HEK293 (cell line): Measurements from ENCODE around the gene FAM221B.
A peak's percentile ranks its signal among the peaks of the same experiment; 100 is the strongest.

Experiments
- CTCF ChIA-PET: fragments of 350-600 bp; formaldehyde crosslinking; extraction: SDS; loops from one replicate; lab custom pipeline; 2021; ENCODE audit warnings: antibody characterized with exemption; lab: Yijun Ruan, JAX
- POLR2A ChIA-PET: fragments of 300-600 bp; formaldehyde crosslinking; extraction: SDS; loops from one replicate; lab custom pipeline; 2020; ENCODE audit warnings: antibody characterized with exemption, inconsistent platforms; lab: Yijun Ruan, JAX
- H3K27ac ChIP-seq: fragments of 200-500 bp; sonication (Bioruptor generic); 2 replicates; pipeline ENCODE4 v1.5.1; 2014; ENCODE audit warnings: low read depth, low read length, control low read depth, inconsistent platforms; ENCODE audit errors: extremely low read depth
- H3K36me3 ChIP-seq, 2 experiments: fragments of 200-500 bp in 1 of 2; sonication (Bioruptor generic) in 1 of 2; 1 replicate in 1 of 2; 2 replicates in 1 of 2; pipeline ENCODE4 v1.5.1; 2014 to 2017; ENCODE audit warnings: inconsistent platforms in 2 of 2, low read length in 2 of 2; ENCODE audit not compliant: control insufficient read depth in 2 of 2, insufficient read depth in 1 of 2
- H3K4me1 ChIP-seq: fragments of 200-500 bp; sonication (Bioruptor generic); 2 replicates; pipeline ENCODE4 v1.5.1; 2014; ENCODE audit warnings: mild to moderate bottlenecking, low read length, inconsistent platforms; ENCODE audit not compliant: control insufficient read depth, insufficient read depth
- H3K4me3 ChIP-seq: 2 replicates; pipeline ENCODE4 v1.5.1; 2011; ENCODE audit warnings: low read depth, mild to moderate bottlenecking, control low read depth, low read length, moderate library complexity
- H3K9me3 ChIP-seq: fragments of 200-500 bp; sonication (Bioruptor generic); 2 replicates; pipeline ENCODE4 v1.5.1; 2014; ENCODE audit warnings: low read depth, low read length, inconsistent platforms; ENCODE audit not compliant: control insufficient read depth, insufficient read depth
- GLI2 ChIP-seq: fragments of 450-650 bp; formaldehyde crosslinking; IDR thresholded peaks from 2 replicates; pipeline ENCODE4; 2017; ENCODE audit warnings: missing biosample characterization, missing genetic modification characterization, low read depth, borderline replicate concordance
- KLF16 ChIP-seq: fragments of 450-650 bp; formaldehyde crosslinking; IDR thresholded peaks from 2 replicates; pipeline ENCODE4 v1.5.1; 2017; ENCODE audit warnings: missing biosample characterization, missing genetic modification characterization
- MEIS1 ChIP-seq: sonication (generic); formaldehyde crosslinking; IDR thresholded peaks from 2 replicates; pipeline ENCODE4 v1.8.1; 2022; ENCODE audit warnings: missing genetic modification reagents, mild to moderate bottlenecking, borderline replicate concordance
- RBAK ChIP-seq: fragments of 450-650 bp; formaldehyde crosslinking; IDR thresholded peaks from 2 replicates; pipeline ENCODE4 v1.5.1; 2016; ENCODE audit warnings: missing biosample characterization, missing genetic modification characterization
- REPIN1 ChIP-seq: fragments of 450-650 bp; formaldehyde crosslinking; IDR thresholded peaks from 2 replicates; pipeline ENCODE4 v1.5.1; 2017; ENCODE audit warnings: missing biosample characterization, missing genetic modification characterization, low read depth
- SCRT2 ChIP-seq: fragments of 450-650 bp; formaldehyde crosslinking; IDR thresholded peaks from 2 replicates; pipeline ENCODE4 v1.5.1; 2016; ENCODE audit warnings: missing biosample characterization, missing genetic modification characterization
- TCF7L2 ChIP-seq: IDR thresholded peaks from 2 replicates; pipeline ENCODE4 v1.6.1; 2011; ENCODE audit warnings: low read depth, mild to moderate bottlenecking, inconsistent platforms, low read length, moderate library complexity, borderline replicate concordance
- ZBTB17 ChIP-seq: fragments of 450-650 bp; formaldehyde crosslinking; IDR thresholded peaks from 2 replicates; pipeline ENCODE4 v1.5.1; 2016; ENCODE audit warnings: missing biosample characterization, missing genetic modification characterization
- ZBTB48 ChIP-seq: fragments of 450-650 bp; formaldehyde crosslinking; IDR thresholded peaks from 2 replicates; pipeline ENCODE4 v1.5.1; 2016; ENCODE audit warnings: missing biosample characterization, missing genetic modification characterization
- ZFHX2 ChIP-seq: fragments of 450-650 bp; formaldehyde crosslinking; conservative IDR thresholded peaks from 2 replicates; pipeline ENCODE4 v1.5.1; 2016; ENCODE audit warnings: missing biosample characterization, missing genetic modification characterization
- ZFP3 ChIP-seq: fragments of 450-650 bp; formaldehyde crosslinking; IDR thresholded peaks from 2 replicates; pipeline ENCODE4 v1.5.1; 2016; ENCODE audit warnings: low read depth, missing biosample characterization, missing genetic modification characterization
- ZFP69B ChIP-seq: fragments of 450-650 bp; formaldehyde crosslinking; IDR thresholded peaks from 2 replicates; pipeline ENCODE4 v1.5.1; 2016; ENCODE audit warnings: missing biosample characterization, missing genetic modification characterization
- ZNF239 ChIP-seq: fragments of 450-650 bp; formaldehyde crosslinking; IDR thresholded peaks from 2 replicates; pipeline ENCODE4 v1.5.1; 2016; ENCODE audit warnings: missing biosample characterization, missing genetic modification characterization
- ZNF416 ChIP-seq: fragments of 450-650 bp; formaldehyde crosslinking; IDR thresholded peaks from 2 replicates; pipeline ENCODE4 v1.5.1; 2016; ENCODE audit warnings: missing biosample characterization, missing genetic modification characterization
- ZNF707 ChIP-seq: fragments of 450-650 bp; formaldehyde crosslinking; IDR thresholded peaks from 2 replicates; pipeline ENCODE4 v1.5.1; 2016; ENCODE audit warnings: missing biosample characterization, missing genetic modification characterization
- ZNF785 ChIP-seq: fragments of 450-650 bp; formaldehyde crosslinking; IDR thresholded peaks from 2 replicates; pipeline ENCODE4 v1.5.1; 2016; ENCODE audit warnings: missing biosample characterization, missing genetic modification characterization
- TF ChIP-seq, protein P1 (sequence below): fragments of 450-650 bp; formaldehyde crosslinking; IDR thresholded peaks from 2 replicates; pipeline ENCODE4 v1.5.1; 2016; ENCODE audit warnings: missing biosample characterization, missing genetic modification characterization

Gene FAM221B

DNA sequence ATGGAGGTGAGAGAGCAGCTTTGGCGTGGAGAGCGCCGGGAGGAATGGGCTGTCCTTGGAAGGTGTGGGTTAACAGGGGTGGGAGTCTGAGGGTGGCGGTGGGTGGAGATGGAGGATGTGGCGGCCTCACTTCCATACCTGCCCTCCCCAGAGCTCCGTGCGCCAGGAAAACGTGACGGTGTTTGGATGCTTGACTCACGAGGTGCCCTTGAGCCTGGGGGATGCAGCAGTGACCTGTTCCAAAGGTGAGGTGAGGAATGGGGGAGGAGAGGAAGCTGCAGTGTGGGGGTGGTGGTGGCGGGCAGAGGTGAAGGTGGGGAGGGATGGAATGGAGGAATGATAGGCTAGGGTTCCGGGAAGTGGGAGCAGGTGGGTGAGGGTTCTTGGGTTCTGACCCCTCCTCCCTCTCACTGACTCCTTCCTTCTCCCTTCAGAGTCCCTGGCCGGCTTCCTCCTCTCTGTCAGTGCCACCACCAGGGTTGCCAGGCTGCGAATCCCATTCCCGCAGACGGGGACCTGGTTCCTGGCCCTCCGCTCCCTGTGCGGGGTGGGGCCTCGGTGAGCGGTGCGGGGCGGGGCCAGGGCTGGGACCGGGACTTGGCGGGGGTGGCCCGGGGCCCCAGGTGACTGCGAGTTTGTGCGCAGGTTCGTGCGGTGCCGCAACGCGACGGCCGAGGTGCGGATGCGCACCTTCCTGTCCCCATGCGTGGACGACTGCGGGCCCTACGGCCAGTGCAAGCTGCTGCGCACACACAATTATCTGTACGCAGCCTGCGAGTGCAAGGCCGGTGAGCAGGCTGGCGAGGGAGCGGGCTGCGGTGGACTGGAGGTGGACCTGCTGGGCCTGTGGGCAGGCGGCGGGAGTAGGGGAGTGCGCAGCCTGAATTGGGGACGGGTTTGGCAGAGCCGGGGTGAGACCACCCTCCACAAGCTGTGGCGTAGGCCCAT lies 17.6 kb upstream of the FAM221B start:
- Histone ChIP-seq H3K9me3 (no peaks in the 10 kb centered on the region), H3K4me1 (no peaks in the 10 kb centered on the region), H3K27ac (no peak overlapping the region), H3K36me3 (peaks cover 0 to 37% of the 10 kb centered on the region in 2 experiments; a peak in 1 of 3 replicates), H3K4me3 (no peak overlapping the region)
- POLR2A ChIA-PET, result no interaction called here
- 0 out of 2 replicates have a peak, but pooled peaks have one; percentile 34 for TF ChIP-seq ZFHX2
- TF ChIP-seq ZBTB17 (tag by site-specific recombination), result no peak
- CTCF ChIA-PET, result interaction anchor here (0.6 to 1.0 kb wide), 3 partner anchors 11 to 110 kb away, joined by 3 read pairs; no protein-coding TSS in a partner anchor

DNA sequence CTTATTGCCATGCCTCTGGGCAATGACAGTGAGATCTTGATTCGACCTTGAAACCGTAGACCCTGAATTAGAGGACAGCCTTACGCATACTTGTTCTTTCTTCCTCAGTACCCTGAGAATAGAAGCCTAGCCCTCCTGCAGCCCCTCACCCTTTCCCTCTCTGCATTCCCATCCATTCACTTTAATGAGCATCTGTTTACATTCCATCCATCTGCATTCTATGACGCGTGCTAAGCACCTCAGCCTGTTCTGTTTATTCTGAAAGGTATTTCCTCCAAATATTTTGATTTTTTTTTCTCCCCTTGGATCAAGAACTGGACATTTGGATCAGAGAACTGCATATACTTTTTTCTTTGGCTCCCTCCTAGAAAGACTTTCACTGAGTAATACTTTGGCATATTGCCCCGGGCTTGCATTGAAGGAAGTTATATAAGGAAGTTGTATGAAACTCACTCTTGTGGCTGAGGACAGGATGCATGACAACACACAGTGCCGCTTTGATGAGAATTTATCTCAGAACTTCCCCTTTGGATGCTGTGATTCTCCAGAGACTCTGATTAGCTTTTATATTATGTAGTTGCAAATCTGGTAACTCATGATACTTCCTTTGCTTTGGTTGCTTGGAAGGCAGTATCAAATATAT lies 16.2 kb upstream of the FAM221B start:
- ChIA-PET POLR2A (no interaction called here), CTCF (interaction anchor here (0.6 to 1.9 kb wide), 5 partner anchors 9 to 95 kb away, joined by 3 to 7 read pairs (median 3); no protein-coding TSS in a partner anchor)
- Histone ChIP-seq H3K4me3 (no peak overlapping the region), H3K4me1 (no peaks in the 10 kb centered on the region), H3K36me3 (peaks cover 0 to 34% of the 10 kb centered on the region in 2 experiments; a peak in 1 of 3 replicates), H3K9me3 (no peaks in the 10 kb centered on the region)
- no peak for TF ChIP-seq RBAK (tag by site-specific recombination)
- no peak for TF ChIP-seq SCRT2 (tag by site-specific recombination)
- no peak for TF ChIP-seq ZFP3 (tag by site-specific recombination)
- no peak for TF ChIP-seq ZFP69B (tag by site-specific recombination)
- no peak for TF ChIP-seq ZNF239 (tag by site-specific recombination)
- no peak for TF ChIP-seq ZNF707 (tag by site-specific recombination)
- no peak for TF ChIP-seq MEIS1
- TF ChIP-seq ZNF416, result no peak
- TF ChIP-seq, all 188 proteins: peak for 0
- H3K27ac ChIP-seq, result no peak overlapping the region

DNA sequence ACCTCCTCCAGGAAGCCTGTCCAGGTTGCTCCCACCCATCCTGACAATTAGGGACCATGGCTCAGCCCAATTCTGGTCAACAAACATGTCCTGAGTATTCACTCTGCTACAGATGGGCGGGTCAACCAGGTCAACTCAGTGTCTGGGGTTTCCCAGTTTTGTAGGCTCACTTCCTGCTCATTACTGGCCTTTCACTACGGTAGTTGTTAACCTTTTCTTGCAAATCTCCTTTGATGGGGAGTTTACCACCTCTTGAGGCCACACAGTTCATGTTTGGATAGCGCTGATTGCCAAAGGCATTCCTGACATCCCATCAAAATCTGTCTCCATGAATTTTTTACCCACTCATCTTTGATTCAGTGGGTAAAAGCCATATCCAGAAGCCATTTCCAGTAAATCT lies 14.3 kb upstream of the FAM221B start:
- Histone ChIP-seq H3K36me3 (peaks cover 0 to 25% of the 10 kb centered on the region in 2 experiments; a peak in 1 of 3 replicates), H3K4me3 (no peak overlapping the region), H3K27ac (no peak overlapping the region), H3K9me3 (no peaks in the 10 kb centered on the region), H3K4me1 (no peaks in the 10 kb centered on the region)
- CTCF ChIA-PET, result interaction anchor here (1.8 to 1.9 kb wide), 2 partner anchors 7 to 39 kb away, joined by 6 to 7 read pairs; no protein-coding TSS in a partner anchor
- POLR2A ChIA-PET, result no interaction called here
- TF ChIP-seq REPIN1 (tag by site-specific recombination), result no peak
- no peak for TF ChIP-seq TCF7L2
- TF ChIP-seq, protein P1, sequence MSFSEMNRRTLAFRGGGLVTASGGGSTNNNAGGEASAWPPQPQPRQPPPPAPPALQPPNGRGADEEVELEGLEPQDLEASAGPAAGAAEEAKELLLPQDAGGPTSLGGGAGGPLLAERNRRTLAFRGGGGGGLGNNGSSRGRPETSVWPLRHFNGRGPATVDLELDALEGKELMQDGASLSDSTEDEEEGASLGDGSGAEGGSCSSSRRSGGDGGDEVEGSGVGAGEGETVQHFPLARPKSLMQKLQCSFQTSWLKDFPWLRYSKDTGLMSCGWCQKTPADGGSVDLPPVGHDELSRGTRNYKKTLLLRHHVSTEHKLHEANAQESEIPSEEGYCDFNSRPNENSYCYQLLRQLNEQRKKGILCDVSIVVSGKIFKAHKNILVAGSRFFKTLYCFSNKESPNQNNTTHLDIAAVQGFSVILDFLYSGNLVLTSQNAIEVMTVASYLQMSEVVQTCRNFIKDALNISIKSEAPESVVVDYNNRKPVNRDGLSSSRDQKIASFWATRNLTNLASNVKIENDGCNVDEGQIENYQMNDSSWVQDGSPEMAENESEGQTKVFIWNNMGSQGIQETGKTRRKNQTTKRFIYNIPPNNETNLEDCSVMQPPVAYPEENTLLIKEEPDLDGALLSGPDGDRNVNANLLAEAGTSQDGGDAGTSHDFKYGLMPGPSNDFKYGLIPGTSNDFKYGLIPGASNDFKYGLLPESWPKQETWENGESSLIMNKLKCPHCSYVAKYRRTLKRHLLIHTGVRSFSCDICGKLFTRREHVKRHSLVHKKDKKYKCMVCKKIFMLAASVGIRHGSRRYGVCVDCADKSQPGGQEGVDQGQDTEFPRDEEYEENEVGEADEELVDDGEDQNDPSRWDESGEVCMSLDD, result no peak
- no peak for TF ChIP-seq GLI2 (tag by site-specific recombination)
- no peak for TF ChIP-seq ZBTB48
- no peak for TF ChIP-seq KLF16
- no peak for TF ChIP-seq ZNF785 (tag by site-specific recombination)
